ENCODE measurements around the gene PDE6B. TPM values are rescaled to one million over a fixed set of nuclear protein-coding genes. Genes with fewer than 3 reads are reported as not detected.

The PDE6B gene
- total RNA-seq, 4 donors from 2014 or later = 6.4 to 26.4 (median 14.4) TPM

GRCh38 chr4:578451-579443 lies 46.6 kb upstream of the PDE6B start:
- no peaks in the 10 kb centered on the region for H3K9me3 ChIP-seq
- H3K27me3 ChIP-seq = peaks cover 12% of the 10 kb centered on the region
- TF ChIP-seq POLR2A (IDR thresholded peaks at IDR 0.05) (no peak), CTCF (IDR thresholded peaks at IDR 0.05) (no peak)
- peaks cover 0 to 9% of the 10 kb centered on the region in 2 donors for H3K4me1 ChIP-seq
- no peak overlapping the region for H3K4me3 ChIP-seq (replicated peaks in 1 of 3)
- H3K27ac ChIP-seq = no peak overlapping the region
- no peak for DNase-seq
- WGBS, 2 donors = 15 to 27% methylated on average over 19 to 28 of the region's 32 CpGs
- H3K36me3 ChIP-seq = no peaks in the 10 kb centered on the region
- intact Hi-C loops (cut with DNase I) = no loop called here

- WGBS, 2 donors = 43 to 46% methylated on average over 11 of the region's 11 CpGs
- no peak overlapping the region for H3K4me3 ChIP-seq (replicated peaks in 1 of 3)
These were observed 45.7 kb upstream of the PDE6B start for GRCh38 chr4:579543-580175.

GRCh38 chr4:581181-581580 lies 44.2 kb upstream of the PDE6B start:
- Histone ChIP-seq H3K4me3 (replicated peaks in 1 of 3) (no peak overlapping the region), H3K9me3 (no peaks in the 10 kb centered on the region), H3K36me3 (no peaks in the 10 kb centered on the region), H3K27me3 (no peaks in the 10 kb centered on the region), H3K4me1 (no peaks in the 10 kb centered on the region), H3K27ac (no peak overlapping the region)
- no peak for DNase-seq
- WGBS, 2 donors = 70 to 75% methylated on average over 6 of the region's 6 CpGs
- TF ChIP-seq POLR2A (IDR thresholded peaks at IDR 0.05) (no peak), CTCF (IDR thresholded peaks at IDR 0.05) (no peak)
- intact Hi-C loops (cut with DNase I) = no loop called here

More at GRCh38 chr4:579543-580175, 45.7 kb upstream of the PDE6B start:
- intact Hi-C loops (cut with DNase I) = no loop called here
- TF ChIP-seq POLR2A (IDR thresholded peaks at IDR 0.05) = no peak
- TF ChIP-seq CTCF (IDR thresholded peaks at IDR 0.05) = no peak
- H3K4me1 ChIP-seq = peaks cover 0 to 6% of the 10 kb centered on the region in 2 donors
- H3K27me3 ChIP-seq = peaks cover 3% of the 10 kb centered on the region
- H3K9me3 ChIP-seq = no peaks in the 10 kb centered on the region
- no peak for DNase-seq
- H3K27ac ChIP-seq = no peak overlapping the region
- no peaks in the 10 kb centered on the region for H3K36me3 ChIP-seq

DNA sequence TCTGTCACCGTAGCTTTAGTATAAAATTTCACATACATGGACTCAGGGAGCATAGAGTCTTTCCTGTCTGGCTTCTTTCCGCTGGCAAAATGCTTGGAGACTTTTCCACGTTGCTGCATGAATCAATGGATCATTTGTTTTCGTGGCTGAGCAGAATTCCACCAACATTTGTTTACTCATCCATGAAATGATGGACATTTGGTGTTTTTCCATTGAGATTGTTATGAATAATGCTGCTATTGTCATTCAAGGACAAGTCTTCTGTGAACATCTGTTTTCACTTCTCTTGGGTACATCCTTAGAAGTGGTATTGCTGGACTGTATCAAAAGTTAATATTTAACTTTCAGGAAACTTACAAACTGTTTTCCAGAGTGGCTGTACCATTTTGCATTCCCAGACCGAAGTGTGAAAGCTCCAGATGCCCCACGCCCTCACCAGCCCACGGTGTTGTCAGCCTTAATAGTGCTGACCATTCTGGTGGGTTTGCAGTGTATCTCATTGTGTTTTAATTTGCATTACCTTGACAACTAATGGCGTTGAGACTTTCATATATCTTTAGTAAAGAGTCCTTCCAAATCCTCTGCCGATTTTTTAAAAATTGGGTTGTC lies 43.5 kb upstream of the PDE6B start:
- no peak for TF ChIP-seq POLR2A (IDR thresholded peaks at IDR 0.05)
- no peak for TF ChIP-seq CTCF (IDR thresholded peaks at IDR 0.05)
- intact Hi-C loops (cut with DNase I) = no loop called here
- H3K36me3 ChIP-seq = no peaks in the 10 kb centered on the region
- H3K4me1 ChIP-seq = no peaks in the 10 kb centered on the region
- H3K9me3 ChIP-seq = no peaks in the 10 kb centered on the region
- 71 to 74% methylated on average over 9 of the region's 9 CpGs for WGBS, 2 donors
- no peaks in the 10 kb centered on the region for H3K27me3 ChIP-seq
- no peak for DNase-seq
- no peak overlapping the region for H3K27ac ChIP-seq
- no peak overlapping the region for H3K4me3 ChIP-seq (replicated peaks in 1 of 3)

All from thyroid gland (tissue), 4 donors.